Neuronal stem cell (in vitro differentiated cells): ENCODE data around the gene CCNYL1.

Experiments
- DNase-seq: peaks from one replicate; pipeline ENCODE4 v3.0.0-alpha.2; 2013; ENCODE audit warnings: low spot score
- H2AFZ ChIP-seq: one replicate; pipeline ENCODE4 v1.6.1; 2013; ENCODE audit warnings: mild to moderate bottlenecking, low read length, inconsistent platforms
- H2AK5ac ChIP-seq: 2 replicates; pipeline ENCODE4 v1.6.1; 2013; ENCODE audit warnings: low read depth, mild to moderate bottlenecking, inconsistent platforms, low read length, moderate library complexity, mixed read lengths
- H2BK120ac ChIP-seq: 2 replicates; pipeline ENCODE4 v1.6.1; 2013; ENCODE audit warnings: low read depth, mild to moderate bottlenecking, inconsistent platforms, low read length, moderate library complexity, mixed read lengths
- H2BK12ac ChIP-seq: one replicate; pipeline ENCODE4 v1.6.1; 2013; ENCODE audit warnings: low read length, inconsistent platforms
- H2BK15ac ChIP-seq: 2 replicates; pipeline ENCODE4 v1.6.1; 2013; ENCODE audit warnings: mild to moderate bottlenecking, low read length, inconsistent platforms, mixed read lengths
- H2BK5ac ChIP-seq: one replicate; pipeline ENCODE4 v1.6.1; 2013; ENCODE audit warnings: inconsistent platforms, mild to moderate bottlenecking, low read length, moderate library complexity
- H3K14ac ChIP-seq: one replicate; pipeline ENCODE4 v1.6.1; 2013; ENCODE audit warnings: low read length, inconsistent platforms
- H3K18ac ChIP-seq: 2 replicates; pipeline ENCODE4 v1.6.1; 2013; ENCODE audit warnings: low read length, inconsistent platforms
- H3K23ac ChIP-seq: 2 replicates; pipeline ENCODE4 v1.6.1; 2013; ENCODE audit warnings: low read depth, mild to moderate bottlenecking, mixed read lengths, low read length, inconsistent platforms; ENCODE audit not compliant: poor library complexity
- H3K27ac ChIP-seq: replicated peaks from 3 replicates; pipeline ENCODE4 v1.5.1; 2013; ENCODE audit warnings: low read length, inconsistent platforms
- H3K27me3 ChIP-seq, 3 experiments: 2 replicates each; pipeline ENCODE4 v1.6.1; 2013; ENCODE audit warnings: low read length in 3 of 3, mild to moderate bottlenecking in 2 of 3, inconsistent platforms in 1 of 3, low read depth in 1 of 3, mixed read lengths in 1 of 3, moderate library complexity in 1 of 3; ENCODE audit not compliant: control insufficient read depth in 3 of 3, insufficient read depth in 3 of 3
- H3K36me3 ChIP-seq, 2 donors: replicated peaks in 1 of 2; 2 replicates each; pipeline ENCODE4 v1.6.1; 2013; ENCODE audit warnings: low read length in 2 of 2; ENCODE audit not compliant: control insufficient read depth in 2 of 2, insufficient read depth in 2 of 2
- H3K4ac ChIP-seq: 2 replicates; pipeline ENCODE4 v1.6.1; 2013; ENCODE audit warnings: inconsistent platforms, mild to moderate bottlenecking, low read length, moderate library complexity
- H3K4me1 ChIP-seq, 2 donors: 1 replicate in 1 of 2; 2 replicates in 1 of 2; pipeline ENCODE4 v1.6.1; 2013; ENCODE audit warnings: low read length in 2 of 2, low read depth in 1 of 2; ENCODE audit not compliant: control insufficient read depth in 2 of 2, insufficient read depth in 1 of 2
- H3K4me2 ChIP-seq: one replicate; pipeline ENCODE4 v1.6.1; 2013; ENCODE audit warnings: mild to moderate bottlenecking, low read length, inconsistent platforms; ENCODE audit not compliant: insufficient read depth, poor library complexity, severe bottlenecking
- H3K4me3 ChIP-seq, 2 donors: 2 replicates each; pipeline ENCODE4 v1.5.1; 2013; ENCODE audit warnings: low read length in 2 of 2, mild to moderate bottlenecking in 2 of 2, inconsistent platforms in 1 of 2, moderate library complexity in 1 of 2
- H3K79me1 ChIP-seq: one replicate; pipeline ENCODE4 v1.6.1; 2013; ENCODE audit warnings: low read depth, mild to moderate bottlenecking, inconsistent platforms, low read length, moderate library complexity
- H3K9ac ChIP-seq: one replicate; pipeline ENCODE4 v1.6.1; 2013; ENCODE audit warnings: mild to moderate bottlenecking, low read depth, low read length, inconsistent platforms; ENCODE audit not compliant: poor library complexity
- H3K9me3 ChIP-seq, 2 donors: replicated peaks in 1 of 2; 2 replicates each; pipeline versions ENCODE3 to v1.6.1; 2013; ENCODE audit warnings: low read length in 2 of 2, mild to moderate bottlenecking in 2 of 2, inconsistent platforms in 1 of 2, low read depth in 1 of 2, mixed read lengths in 1 of 2, moderate library complexity in 1 of 2; ENCODE audit not compliant: control insufficient read depth in 2 of 2, insufficient read depth in 1 of 2
- H4K8ac ChIP-seq: one replicate; pipeline ENCODE4 v1.6.1; 2013; ENCODE audit warnings: low read depth, mild to moderate bottlenecking, inconsistent platforms, low read length, moderate library complexity
- H4K91ac ChIP-seq: one replicate; pipeline ENCODE4 v1.6.1; 2013; ENCODE audit warnings: low read length, low read depth, mild to moderate bottlenecking, inconsistent platforms; ENCODE audit not compliant: poor library complexity
- WGBS, 2 donors: extraction: QIAGEN DNeasy Blood & Tissue Kit; methylation state at CpG; one replicate each; pipeline ENCODE4 v1.1.7; 2013; ENCODE audit warnings: missing lambda C conversion rate in 2 of 2, mixed read lengths in 1 of 2; ENCODE audit not compliant: insufficient read length in 2 of 2, insufficient replicate concordance in 1 of 2; ENCODE audit errors: extremely low coverage in 2 of 2; 5-methylcytosine and 5-hydroxymethylcytosine counted together

CCNYL1 gene

DNA sequence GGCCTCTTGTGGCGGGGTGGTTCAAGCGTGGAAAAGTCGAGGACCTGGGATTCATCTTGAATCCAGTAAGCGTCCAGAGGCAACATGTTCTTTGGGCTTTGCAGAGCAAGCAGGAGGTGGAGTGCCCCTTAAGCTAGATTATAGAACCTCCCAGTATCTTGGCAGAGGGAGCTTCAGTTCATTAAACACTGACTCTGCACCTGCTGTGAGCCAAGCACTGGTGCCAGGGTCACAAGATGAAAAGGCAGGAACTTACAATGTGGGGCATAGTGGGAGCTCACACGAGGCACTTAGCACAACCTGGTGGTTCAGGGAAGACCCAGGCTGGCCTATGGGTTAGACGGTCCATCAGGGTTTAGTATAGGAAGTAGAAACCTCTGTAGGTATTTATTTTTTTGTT is 65.7 kb downstream of the CCNYL1 start:
- Histone ChIP-seq H3K9me3 (no peaks in the 10 kb centered on the region), H3K79me1 (no peaks in the 10 kb centered on the region), H2BK120ac (no peak overlapping the region), H3K4ac (no peak overlapping the region), H3K4me2 (no peak overlapping the region), H2BK15ac (no peak overlapping the region), H3K4me1 (peaks cover under 1 to 9% of the 10 kb centered on the region in 2 donors), H3K36me3 (no peaks in the 10 kb centered on the region), H3K18ac (peak overlapping the region; percentile 23), H3K9ac (no peak overlapping the region), H3K27ac (no peak overlapping the region), H3K27me3 (no peaks in the 10 kb centered on the region), H2AK5ac (no peak overlapping the region), H3K14ac (no peak overlapping the region), H3K4me3 (no peak overlapping the region), H2BK5ac (no peak overlapping the region), H4K91ac (no peak overlapping the region), H2AFZ (no peak overlapping the region), H4K8ac (no peak overlapping the region), H3K23ac (no peak overlapping the region), H2BK12ac (no peak overlapping the region)
- WGBS, 2 donors = no CpG with 5 or more reads among the region's 6 CpGs
- no peak for DNase-seq

DNA sequence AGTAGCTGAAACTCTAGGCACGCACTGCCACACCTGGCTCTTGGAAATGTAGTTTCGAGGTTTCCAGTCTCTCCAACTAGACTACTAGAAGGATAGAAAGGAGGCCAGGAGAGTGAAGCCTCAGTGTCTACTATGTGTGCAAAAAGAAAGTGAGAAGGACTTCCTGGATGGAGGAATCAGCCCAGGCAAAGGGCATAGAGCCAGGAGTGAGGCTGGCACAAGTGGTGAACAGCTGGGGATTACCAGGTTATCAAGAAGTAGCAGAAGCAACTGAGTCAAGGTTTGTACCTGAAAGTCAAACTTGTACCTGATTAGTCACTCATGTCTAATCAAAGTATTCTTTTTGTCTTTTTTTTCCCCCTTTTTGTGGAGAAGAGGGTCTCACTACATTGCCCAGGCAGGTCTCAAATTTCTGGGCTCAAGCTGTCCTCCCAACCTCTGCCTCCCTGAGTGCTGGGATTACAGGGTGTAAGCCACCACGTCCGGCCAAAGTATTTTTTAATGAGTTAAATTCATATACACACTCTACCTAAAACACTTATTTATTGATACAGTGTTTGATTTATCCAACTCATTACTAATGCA is 67.0 kb downstream of the CCNYL1 start:
- Histone ChIP-seq H2BK12ac (no peak overlapping the region), H3K14ac (no peak overlapping the region), H2BK120ac (no peak overlapping the region), H3K9me3 (no peaks in the 10 kb centered on the region), H3K4me2 (no peak overlapping the region), H2AFZ (no peak overlapping the region), H2AK5ac (peak overlapping the region; percentile 98), H3K79me1 (no peaks in the 10 kb centered on the region), H3K36me3 (no peaks in the 10 kb centered on the region), H2BK15ac (peak overlapping the region; percentile 45), H3K18ac (no peak overlapping the region), H3K27me3 (no peaks in the 10 kb centered on the region), H4K91ac (no peak overlapping the region), H3K27ac (no peak overlapping the region), H3K23ac (no peak overlapping the region), H3K9ac (no peak overlapping the region), H2BK5ac (no peak overlapping the region), H3K4me1 (peaks cover 5 to 9% of the 10 kb centered on the region in 2 donors), H4K8ac (no peak overlapping the region), H3K4ac (no peak overlapping the region), H3K4me3 (no peak overlapping the region)
- no peak for DNase-seq
- WGBS, 2 donors = no CpG with 5 or more reads among the region's 4 CpGs

DNA sequence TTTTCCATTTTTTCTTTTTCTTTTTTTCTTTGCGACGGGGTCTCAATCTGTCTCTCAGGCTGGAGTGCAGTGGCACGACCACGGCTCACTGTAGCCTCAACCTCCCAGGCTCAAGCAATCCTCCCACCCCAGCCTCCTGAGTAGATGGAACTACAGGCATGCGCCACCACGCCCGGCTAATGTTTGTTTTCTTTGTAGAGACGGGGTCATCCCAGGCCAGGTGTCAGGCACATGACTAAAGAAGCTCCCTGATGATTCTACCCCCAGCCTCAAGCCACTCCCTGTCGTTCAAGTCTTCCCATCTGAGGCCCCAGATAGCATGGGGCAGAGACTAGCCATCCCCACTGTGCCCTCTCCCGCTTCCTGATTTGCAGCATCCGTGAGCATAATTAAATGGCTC is 68.1 kb downstream of the CCNYL1 start:
- H3K4me2 ChIP-seq = no peak overlapping the region
- no peak overlapping the region for H3K23ac ChIP-seq
- peaks cover 4 to 9% of the 10 kb centered on the region in 2 donors for H3K4me1 ChIP-seq
- no peak overlapping the region for H3K27ac ChIP-seq
- peak overlapping the region; percentile 26 for H2BK12ac ChIP-seq
- H3K79me1 ChIP-seq = no peaks in the 10 kb centered on the region
- H3K18ac ChIP-seq = no peak overlapping the region
- no peak overlapping the region for H2BK15ac ChIP-seq
- no peak overlapping the region for H2AFZ ChIP-seq
- no peak overlapping the region for H2BK5ac ChIP-seq
- no peak overlapping the region for H3K14ac ChIP-seq
- no peak overlapping the region for H3K4ac ChIP-seq
- H4K91ac ChIP-seq = no peak overlapping the region
- peak overlapping the region; percentile 47 for H2AK5ac ChIP-seq
- no peaks in the 10 kb centered on the region for H3K27me3 ChIP-seq
- no peak for DNase-seq
- no peak overlapping the region for H3K4me3 ChIP-seq
- H3K9ac ChIP-seq = no peak overlapping the region
- no CpG with 5 or more reads among the region's 11 CpGs for WGBS, 2 donors
- H4K8ac ChIP-seq = no peak overlapping the region
- H3K9me3 ChIP-seq = no peaks in the 10 kb centered on the region
- H3K36me3 ChIP-seq = no peaks in the 10 kb centered on the region
- H2BK120ac ChIP-seq = no peak overlapping the region

DNA sequence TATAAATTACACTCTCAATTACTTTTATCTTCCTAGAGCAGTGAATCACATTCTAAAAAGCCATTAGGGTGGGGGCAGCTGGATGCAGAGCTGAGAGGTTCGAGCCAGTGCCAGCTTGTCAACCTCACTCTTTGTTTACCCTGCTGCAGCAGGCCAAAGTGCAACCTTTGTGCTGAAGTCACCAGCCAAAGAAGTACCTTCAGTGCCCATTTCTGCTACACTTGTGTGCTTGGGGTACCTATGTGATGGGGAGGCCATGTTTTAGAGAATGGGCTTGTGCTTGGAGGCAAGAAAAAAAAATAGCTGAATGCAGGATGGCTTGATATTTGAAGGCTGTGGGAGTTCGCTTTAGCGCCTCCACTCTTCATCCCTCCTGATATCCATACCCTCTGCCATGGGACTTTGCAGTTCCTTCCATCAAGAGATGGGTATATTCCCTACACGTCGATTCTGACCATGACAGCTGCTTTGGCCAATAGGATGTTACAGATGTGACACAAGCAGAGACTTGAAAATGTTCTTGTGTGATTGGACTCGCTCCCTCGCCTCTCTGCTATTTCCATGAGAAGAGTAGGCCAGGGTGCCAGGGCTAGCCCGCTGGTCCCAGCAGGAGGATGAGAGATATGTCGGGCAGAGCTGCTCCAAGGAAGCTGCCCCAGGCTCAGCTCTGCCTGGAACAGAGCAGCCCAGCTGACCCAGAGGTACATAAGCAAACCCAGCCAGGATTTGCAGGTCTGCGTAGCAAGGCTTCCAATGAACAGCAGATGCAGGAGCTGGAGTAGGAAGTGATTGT is 71.0 kb downstream of the CCNYL1 start:
- H3K4ac ChIP-seq = peak overlapping the region; percentile 0
- H3K23ac ChIP-seq = no peak overlapping the region
- no peaks in the 10 kb centered on the region for H3K9me3 ChIP-seq
- no peaks in the 10 kb centered on the region for H3K79me1 ChIP-seq
- no peaks in the 10 kb centered on the region for H3K27me3 ChIP-seq
- no peak overlapping the region for H2BK12ac ChIP-seq
- no peak for DNase-seq
- peak overlapping the region; percentile 81 for H3K18ac ChIP-seq
- H2BK5ac ChIP-seq = peak overlapping the region; percentile 1
- no peak overlapping the region for H3K4me2 ChIP-seq
- H2BK15ac ChIP-seq = peak overlapping the region; percentile 23
- H4K8ac ChIP-seq = peak overlapping the region; percentile 53
- no peak overlapping the region for H2BK120ac ChIP-seq
- no peaks in the 10 kb centered on the region for H3K36me3 ChIP-seq
- no CpG with 5 or more reads among the region's 10 CpGs for WGBS, 2 donors
- H3K14ac ChIP-seq = no peak overlapping the region
- H2AFZ ChIP-seq = peak overlapping the region; percentile 74
- no peak overlapping the region for H3K27ac ChIP-seq
- no peak overlapping the region for H4K91ac ChIP-seq
- no peak overlapping the region for H3K9ac ChIP-seq
- H3K4me1 ChIP-seq = peaks cover 4 to 9% of the 10 kb centered on the region in 2 donors
- H3K4me3 ChIP-seq = no peak overlapping the region
- no peak overlapping the region for H2AK5ac ChIP-seq
